ENCODE data around the gene SOX6.

- TF ChIP-seq CTCF (conservative IDR thresholded peaks at IDR 0.05; ENCODE audit: low read length), result no peak
- no peak for TF ChIP-seq EZH2phosphoT487 (IDR thresholded peaks at IDR 0.05; ENCODE audit: borderline replicate concordance, low read depth, low read length)
Observed at GRCh38 chr11:15935373-15935772, 421.0 kb downstream of the SOX6 start.

Data from OCI-LY7 (cell line).